Left lobe of liver (tissue), 2 donors: ENCODE measurements around the gene LSS. TPM values are rescaled to one million over a fixed set of nuclear protein-coding genes. Genes with fewer than 3 reads are reported as not detected.
"Not testable (repeated sequence)": the region's sequence is repeated elsewhere in the genome, so short reads cannot be mapped to it uniquely, and the experiment has no call there.

Experiments
- ATAC-seq: fragments of 200-7000 bp; cut with Tn5 transposase; one replicate; pipeline ENCODE4 v1.9.1; 2020; ENCODE audit warnings: mild to moderate bottlenecking, moderate library complexity
- DNase-seq: peaks from one replicate; pipeline ENCODE4 v3.0.0-alpha.2; 2020; ENCODE audit warnings: low spot score
- total RNA-seq: library from RNA; stranded (reverse); gene quantifications from one replicate; pipeline ENCODE4 v1.2.1, GENCODE V29; 2021
- donor health status: DM: no; HTN: no; CAD: no; lungs with moderate emphysema.
- donor health status: DM: no; HTN: yes; CAD: no.

LSS gene
- total RNA-seq, 1 donor from 2014 or later = 67.9 TPM

DNA sequence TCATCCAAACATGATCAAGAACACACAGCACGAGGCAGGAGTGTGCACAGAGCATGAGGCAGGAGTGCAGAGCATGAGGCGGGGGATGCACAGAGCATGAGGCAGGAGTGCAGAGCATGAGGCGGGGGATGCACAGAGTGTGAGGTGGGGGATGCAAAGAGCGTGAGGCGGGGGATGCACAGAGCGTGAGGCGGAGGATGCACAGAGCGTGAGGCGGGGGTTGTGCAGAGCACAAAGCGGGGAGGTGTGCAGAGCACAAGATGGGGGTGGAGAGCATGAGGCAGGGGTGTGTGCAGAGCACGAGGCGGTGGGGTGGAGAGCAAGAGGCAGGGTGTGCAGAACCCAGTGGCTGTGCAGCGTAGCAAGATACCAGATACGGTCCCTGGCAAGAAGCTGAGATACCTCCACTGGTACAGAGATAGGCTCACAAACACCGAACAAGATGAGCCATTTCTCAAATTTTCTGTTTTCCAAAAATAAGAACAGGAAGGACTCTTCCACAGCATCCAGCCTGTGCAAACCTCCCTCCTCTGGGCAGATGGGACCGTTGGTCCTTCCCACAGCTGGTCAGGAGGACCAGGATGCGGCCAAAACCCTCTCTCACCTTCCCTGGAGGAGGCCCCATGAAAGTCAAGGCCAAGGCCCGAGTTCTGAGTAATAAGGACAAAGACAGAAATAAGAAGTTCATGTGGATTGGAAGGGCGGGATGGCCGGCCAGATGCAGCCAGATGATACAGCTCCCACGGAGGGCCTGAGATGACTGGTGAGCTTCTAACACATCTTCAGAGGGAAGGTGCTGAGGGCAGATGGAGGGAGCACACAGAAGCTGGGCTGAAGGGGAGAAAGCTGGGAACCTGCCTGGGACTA is 56.3 kb downstream of the LSS start:
- no peak for ATAC-seq

DNA sequence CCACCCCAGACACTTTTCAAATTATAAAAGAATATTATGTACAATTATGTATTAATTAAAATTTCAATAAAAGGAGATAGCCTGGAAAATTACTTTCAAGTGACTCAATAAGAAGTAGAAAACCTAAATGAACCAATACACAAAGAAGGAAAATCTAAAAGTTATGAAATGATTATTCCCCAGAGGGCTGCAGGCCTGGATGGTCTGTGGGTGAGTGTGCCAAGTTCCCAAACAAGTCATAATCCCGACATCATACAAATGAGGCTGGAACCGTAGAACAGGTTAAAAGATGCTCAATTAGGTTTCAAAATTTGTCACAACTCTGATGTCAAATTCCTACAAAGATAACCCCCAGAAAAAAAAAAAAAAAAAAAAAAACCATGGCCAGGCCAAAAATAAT is 57.0 kb downstream of the LSS start:
- ATAC-seq (no peak), DNase-seq (no peak)

More for the DNA sequence above, 56.3 kb downstream of the LSS start:
- DNase-seq = peak; percentile 38

DNA sequence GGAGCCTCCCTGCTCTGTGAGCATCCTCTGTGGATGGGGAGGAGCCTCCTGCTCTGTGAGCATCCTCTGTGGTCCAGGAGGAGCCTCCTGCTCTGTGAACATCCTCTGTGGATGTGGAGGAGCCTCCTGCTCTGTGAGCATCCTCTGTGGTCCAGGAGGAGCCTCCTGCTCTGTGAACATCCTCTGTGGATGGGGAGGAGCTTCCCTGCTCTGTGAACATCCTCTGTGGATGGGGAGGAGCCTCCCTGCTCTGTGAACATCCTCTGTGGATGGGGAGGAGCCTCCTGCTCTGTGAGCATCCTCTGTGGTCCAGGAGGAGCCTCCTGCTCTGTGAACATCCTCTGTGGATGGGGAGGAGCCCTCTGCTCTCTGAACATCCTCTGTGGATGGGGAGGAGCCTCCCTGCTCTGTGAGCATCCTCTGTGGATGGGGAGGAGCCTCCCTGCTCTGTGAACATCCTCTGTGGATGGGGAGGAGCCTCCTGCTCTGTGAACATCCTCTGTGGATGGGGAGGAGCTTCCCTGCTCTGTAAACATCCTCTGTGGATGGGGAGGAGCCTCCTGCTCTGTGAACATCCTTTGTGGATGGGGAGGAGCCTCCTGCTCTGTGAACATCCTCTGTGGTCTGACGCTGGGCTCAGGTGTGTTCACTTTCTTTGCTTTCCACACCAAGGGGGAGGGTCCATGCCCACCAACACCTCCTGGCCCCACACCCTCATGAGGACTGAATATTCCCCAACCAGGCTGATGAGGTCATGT is 58.0 kb downstream of the LSS start:
- peak; percentile 18 for DNase-seq
- not testable (repeated sequence) for ATAC-seq

DNA sequence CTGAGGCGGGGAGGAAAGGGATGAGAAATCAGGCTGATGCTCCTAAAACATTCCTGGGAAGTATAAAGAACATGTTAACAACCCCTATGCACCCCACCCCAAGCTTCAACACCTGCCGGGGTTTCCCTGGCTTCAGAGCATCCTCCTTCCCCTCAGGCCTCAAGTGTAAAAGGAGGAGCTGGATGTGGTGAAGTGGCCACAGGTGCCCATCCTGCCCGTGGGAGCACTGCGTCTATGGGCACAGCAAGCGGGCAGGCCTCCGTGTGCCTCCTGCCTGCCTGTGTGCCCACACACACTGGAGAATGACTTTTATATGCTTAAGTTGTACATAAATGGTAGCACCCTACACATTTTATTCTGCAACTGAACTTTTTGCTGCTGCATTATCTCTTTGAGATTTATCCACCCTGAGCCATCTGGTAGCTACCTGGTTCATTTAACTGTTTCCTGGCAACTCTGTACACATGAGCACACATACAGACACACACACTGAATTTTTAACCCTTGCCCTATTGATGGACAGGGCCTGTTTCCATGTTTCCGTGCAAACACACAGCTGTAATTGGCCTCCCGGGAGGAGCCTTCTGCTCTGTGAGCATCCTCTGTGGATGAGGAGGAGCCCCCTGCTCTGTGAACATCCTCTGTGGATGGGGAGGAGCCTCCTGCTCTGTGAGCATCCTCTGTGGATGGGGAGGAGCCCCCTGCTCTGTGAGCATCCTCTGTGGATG is 59.8 kb downstream of the LSS start:
- no peak for DNase-seq
- no peak for ATAC-seq

DNA sequence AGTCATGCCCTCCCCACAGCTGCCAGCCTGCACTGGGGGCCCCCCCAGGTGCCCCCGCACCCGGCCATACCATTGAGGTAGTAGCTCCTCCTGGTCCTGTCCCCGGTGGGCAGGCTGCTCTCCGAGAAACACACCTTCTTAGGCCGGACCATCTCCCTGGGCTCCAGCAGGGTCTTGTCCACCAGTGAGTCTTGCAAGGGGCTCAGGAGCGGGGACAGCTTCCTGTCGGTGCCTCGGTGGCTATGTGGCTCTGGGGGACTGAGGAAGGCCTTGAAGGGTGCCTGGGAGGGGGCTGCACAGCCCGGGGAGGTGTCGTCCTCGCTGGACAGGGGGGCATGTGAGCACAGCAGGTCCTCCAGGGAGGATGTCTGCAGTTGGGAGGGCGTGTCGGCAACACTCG is 60.3 kb downstream of the LSS start:
- peak; percentile 40 for DNase-seq
- ATAC-seq = no peak

DNA sequence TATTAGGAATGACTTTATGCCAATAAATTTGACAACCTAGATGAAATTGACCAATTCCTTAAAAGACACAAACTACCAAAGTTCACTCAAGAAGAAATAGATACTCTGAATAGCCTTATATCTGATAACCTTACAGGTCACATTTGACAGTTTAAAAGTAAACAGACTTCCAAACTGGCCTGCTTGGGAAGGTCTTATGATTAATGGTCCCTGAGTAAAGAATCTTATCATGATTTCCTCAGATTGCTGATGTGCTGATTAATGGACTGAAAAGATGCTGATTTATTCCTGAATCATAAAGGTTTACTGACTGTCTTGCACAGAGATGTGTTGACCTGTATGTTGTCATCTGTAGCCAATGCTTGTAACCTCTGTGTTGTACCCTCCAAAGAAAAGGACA is 63.5 kb downstream of the LSS start:
- ATAC-seq (no peak), DNase-seq (no peak)

DNA sequence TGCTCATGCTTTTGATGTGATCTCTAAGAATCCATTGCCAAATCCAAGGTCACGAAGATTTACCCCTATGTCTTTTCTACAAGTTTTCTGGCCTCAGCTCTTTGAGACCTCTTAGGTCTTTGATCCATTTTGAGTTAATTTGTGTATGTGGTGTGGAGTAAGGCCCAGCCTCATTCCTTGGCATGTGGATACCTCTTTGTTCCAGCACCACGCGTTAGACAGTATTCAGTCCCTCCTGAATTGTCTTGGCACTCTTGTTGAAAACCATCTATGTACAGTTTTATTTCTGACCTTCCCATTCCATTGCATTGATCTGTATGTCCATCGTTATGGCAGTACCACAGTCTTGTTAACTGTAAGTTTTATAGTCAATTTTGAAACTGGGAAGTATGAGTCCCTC is 65.2 kb downstream of the LSS start:
- no peak for DNase-seq
- no peak for ATAC-seq

DNA sequence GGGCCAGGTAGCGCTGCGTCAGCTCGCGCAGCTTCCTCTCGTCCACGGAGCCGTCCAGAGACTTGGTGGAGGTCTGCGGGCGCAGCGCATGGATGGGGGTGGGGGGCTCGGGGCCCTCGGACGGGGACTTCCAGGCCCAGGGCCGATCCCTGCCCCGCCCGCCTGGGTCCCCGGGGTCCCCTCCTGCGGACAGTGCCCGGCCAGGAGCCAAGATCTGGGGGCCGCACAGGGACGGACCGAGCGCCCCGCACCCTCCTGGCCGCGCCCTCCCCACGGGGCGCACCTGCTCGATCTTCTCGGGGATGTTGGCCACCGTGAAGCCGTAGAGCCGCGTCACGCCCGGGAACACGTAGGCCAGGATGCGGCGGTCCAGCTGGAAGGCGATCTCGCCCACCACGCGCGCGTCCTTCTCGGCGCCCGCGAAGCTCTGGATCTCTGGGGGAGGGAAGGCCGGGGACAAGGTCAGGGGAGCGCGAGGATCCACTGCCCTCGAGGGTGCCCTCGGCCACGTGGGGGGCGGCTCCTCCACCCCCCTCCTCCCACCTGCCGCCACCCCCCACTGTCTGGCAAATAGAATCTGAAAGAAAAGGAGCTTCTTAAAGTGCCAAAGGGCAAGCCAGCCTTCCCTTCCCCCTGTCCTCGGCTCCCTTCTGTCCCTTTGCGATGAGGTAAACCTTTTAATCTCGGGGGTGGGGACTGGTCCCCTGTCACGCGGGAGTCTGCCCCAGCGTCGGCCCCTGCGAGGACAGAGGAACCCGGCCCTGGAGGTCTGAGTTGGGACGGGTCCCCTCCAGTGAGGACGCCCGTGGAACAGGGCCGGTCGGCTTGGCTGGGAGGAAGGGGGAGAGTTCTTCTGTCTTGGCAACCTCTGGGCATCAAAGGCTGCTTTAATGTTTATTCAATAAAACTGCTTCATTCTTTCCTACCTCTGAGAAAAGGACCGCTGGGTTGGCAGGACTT is 66.7 kb downstream of the LSS start:
- DNase-seq (no peak), ATAC-seq (no peak)

DNA sequence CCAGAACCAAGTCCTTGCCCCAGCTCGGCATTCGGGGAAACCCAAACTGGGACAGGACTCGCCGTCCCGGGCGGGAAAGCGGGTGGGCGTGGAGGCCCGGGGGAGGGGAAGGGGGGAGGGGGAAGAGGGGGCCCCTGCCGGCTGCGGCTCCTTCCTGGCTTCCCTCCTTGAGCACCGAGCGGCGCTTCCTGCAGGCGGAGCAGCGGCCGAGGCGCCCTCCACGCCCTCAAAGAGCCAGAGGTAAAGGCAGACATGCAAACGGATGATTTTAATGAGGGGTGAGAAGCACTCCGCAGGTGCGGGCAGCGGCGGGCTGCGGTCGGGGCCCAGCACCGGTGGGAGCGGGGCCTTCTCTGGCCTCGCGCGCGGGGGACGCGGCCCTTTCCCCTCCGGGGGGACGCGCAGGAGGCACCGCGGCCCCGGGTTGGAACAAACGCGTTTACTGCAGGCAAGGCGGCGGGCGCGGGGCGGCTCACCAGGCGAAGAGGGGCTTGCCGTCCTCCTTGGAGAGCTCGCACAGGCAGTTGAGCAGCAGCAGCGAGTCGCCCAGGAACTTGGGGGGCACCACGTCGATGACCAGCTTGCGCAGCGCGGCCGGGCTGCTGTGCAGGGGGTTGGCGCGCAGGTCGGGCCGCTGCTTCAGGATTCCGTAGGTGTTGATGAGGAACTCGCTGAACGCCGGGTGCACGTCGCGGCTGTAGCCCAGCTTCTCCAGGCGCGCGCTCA is 67.5 kb downstream of the LSS start:
- ATAC-seq (no peak), DNase-seq (no peak)

DNA sequence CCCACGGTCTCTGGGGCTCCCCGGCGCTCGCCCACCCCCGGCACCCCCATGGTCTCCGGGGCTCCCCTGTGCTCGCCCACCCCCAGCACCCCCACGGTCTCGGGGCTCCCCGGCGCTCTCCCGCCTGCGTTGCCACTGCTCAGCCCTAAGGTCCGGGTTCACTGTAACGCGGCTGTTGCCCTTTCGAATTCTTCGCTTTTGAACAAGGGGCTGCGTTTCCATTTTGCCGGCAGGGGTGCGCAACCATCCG is 68.0 kb downstream of the LSS start:
- ATAC-seq (no peak), DNase-seq (no peak)

DNA sequence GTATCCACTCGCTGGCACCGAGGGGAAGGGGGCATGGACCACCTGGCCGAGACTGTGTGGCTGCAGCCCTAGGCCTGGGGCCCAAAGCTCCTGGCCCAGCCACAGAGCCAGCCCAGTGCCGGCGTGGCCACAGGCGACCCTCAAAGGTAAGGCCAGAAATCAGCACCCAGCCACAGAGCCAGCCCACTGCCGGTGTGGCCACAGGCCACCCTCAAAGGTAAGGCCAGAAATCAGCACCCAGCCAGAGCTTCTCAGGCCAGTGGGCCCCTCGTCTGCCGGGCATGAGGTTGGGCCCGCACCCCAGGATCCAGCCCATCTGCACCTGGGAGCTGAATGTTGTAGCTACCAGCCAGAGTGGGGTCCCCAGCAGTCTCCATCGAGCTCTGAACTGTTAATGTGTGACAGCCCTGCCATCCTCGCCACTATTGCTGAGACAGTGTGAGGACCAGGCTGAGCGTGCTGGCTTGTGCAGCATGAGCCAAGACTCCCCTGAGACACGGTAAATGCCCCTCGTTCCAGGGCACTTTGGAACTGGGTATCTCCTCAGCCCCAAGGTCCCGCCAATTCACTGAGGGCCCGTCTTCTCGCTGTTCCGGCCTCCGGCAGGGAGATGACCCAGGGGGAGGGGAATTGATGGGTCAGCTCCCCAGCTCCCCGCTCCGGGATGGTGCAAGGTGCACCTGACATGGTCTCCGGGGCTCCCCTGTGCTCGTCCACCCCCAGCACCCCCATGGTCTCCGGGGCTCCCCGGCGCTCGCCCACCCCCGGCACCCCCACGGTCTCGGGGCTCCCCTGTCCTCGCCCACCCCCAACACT is 68.5 kb downstream of the LSS start:
- DNase-seq (peak; percentile 41), ATAC-seq (no peak)

DNA sequence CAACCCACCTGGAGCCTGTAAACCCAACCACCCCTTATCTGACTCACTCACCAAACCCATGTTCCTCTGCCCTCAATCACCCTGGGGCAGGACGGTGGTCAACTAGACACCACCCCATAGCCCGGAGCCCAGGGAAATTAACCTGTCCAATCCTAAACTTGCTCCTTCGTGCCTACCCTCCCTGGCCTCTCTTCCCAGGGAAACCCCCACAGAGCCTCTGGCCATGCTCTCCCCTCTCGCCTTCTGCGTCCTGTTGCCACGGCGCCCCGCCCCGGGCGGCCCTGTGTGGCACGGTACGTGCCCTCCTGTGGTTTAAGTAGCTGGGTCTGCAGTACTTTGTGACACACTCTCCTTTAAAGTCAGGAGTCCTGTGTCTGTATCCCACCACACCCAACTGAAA is 69.2 kb downstream of the LSS start:
- ATAC-seq = no peak
- DNase-seq = no peak

DNA sequence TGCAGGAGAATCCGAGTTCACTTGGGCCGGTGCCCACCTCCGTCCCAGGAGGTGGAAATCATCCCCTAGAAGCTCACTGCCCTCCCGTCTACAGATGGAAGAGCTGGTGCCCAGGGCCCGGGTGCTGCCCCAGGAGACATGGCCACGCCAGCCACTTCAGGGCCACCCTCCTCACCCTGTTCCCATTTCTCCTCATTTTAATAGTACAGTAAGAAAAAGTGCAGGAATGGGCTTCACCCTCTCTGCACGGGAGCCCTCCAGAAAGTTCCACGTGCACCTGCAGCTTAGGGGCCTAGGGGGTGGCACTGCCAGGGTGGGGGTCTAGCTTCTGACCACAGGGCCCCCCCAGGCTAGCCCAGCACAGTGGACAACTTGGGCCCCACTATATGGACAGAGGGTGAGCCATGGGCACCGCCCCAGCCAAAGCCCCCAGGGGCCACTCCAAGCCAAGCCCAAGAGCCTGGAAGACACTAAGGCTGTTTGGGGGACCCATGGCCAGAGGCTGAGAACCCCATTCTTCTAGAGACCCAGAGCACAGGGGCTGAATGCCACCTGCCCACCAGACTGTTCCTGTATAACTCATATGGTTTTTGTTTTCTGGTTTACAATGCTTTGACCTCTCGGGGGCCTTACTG is 69.8 kb downstream of the LSS start:
- ATAC-seq (no peak), DNase-seq (peak; percentile 45)

DNA sequence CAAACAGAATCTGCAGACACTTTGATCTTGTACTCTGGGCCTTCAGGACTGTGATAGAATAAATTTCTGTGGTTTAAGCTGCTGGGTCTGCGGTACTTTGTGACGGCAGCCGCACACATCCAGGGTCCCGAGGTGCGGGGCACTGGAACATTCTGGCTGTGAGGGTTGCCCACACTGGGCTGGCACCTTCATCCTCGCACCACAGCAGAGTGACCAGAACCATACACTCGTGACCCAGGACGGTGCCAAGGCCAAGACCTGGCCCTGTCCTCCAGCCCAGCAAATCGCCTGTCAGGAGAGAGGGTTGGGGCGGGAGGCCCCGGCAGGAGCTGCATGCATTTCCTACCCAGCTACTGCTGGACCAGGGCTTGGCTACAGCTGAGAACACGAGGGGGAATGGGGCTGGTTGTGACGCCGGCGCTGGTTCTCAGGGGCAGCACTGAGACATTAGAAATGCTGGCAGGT is 70.6 kb downstream of the LSS start:
- ATAC-seq (no peak), DNase-seq (peak; percentile 42)

DNA sequence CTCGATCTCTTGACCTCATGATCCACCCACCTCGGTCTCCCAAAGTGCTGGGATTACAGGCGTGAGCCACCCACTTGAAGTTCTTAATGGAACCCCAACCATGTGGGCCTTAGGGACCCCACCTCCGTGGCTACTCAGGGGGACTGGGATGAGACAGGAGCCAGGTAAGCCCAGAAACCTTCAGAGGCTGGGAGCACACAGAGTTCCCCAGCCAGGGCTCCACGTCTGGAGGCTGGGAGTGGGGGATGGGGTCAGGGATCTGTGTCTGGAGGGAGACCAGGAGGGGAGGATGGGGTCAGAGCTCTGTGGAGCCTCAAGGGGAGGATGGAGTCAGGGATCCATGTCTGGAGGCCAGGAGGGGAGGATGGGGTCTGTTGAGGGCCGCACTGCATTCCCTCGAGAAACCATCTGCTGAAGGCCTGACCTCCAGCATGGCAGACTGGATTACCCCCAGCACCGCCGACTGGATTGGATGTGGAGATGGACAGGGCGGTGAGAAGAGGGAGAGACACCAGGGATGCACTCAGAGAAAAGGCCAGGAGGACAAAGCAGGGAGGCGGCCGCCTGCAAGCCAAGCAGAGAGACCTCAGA is 71.1 kb downstream of the LSS start:
- ATAC-seq (no peak), DNase-seq (peak; percentile 45)

DNA sequence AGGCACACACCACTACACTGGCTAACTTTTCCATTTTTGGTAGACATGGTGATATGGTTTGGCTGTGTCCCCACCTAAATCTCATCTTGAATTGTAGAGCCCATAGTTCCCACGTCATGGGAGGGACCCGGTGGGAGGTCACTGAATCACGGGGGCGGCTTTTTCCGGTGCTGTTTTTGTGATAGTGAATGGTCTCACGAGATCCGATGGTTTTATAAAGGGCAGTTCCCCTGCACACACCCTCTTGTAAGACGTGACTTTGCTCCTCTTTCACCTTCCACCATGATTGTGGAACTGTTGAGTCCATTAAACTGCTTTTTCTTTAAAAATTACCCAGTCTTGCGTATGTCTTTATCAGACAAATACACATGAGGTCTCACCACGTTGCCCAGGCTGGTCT is 71.9 kb downstream of the LSS start:
- ATAC-seq = no peak
- peak; percentile 45 for DNase-seq

DNA sequence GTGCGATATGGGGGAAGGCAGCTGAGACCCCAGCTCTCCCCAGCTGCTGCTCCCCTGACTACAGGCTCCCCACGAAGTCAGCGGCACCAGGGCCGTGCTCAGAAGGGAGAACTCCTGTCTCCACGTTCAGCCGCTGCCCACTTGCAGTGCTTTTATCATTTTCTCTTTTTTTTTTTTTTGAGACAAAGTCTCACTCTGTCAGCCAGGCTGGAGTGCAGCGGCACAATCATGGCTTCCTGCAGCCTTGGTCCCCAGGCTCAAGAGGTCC is 72.3 kb downstream of the LSS start:
- DNase-seq = no peak
- ATAC-seq = no peak
